HG03025 (cell line): ENCODE results near the gene LIX1L.

Experiments
- ATAC-seq: cut with Tn5 transposase; IDR thresholded peaks from one replicate; pipeline ENCODE4 v1.9.1; 2021; ENCODE audit warnings: mild to moderate bottlenecking, moderate library complexity; ENCODE audit not compliant: unreplicated experiment, low FRiP score

LIX1L gene

GRCh38 chr1:145964328-145965118, 6.7 kb upstream of the LIX1L start, which contains the start of the genes ANKRD34A and POLR3GL:
Gene ANKRD34A, minus strand, starts transcription at chr1:145964575. Its CDS starts 2,816 bp downstream, at chr1:145961759.
Gene POLR3GL, plus strand, starts transcription at chr1:145964690. Its CDS starts 10,176 bp downstream, at chr1:145974866.
- peak; percentile 76 for ATAC-seq

GRCh38 chr1:145963265-145964019, 5.6 kb upstream of the LIX1L start:
- no peak for ATAC-seq

GRCh38 chr1:145962157-145963102, 4.6 kb upstream of the LIX1L start:
- ATAC-seq: no peak

GRCh38 chr1:145961425-145962156, 3.8 kb upstream of the LIX1L start:
- ATAC-seq: no peak

- no peak for ATAC-seq
Measured at GRCh38 chr1:145961109-145961424, 3.2 kb upstream of the LIX1L start.

- ATAC-seq: no peak
Measured at GRCh38 chr1:145960468-145961108, 2.8 kb upstream of the LIX1L start.

- ATAC-seq: no peak
Measured at GRCh38 chr1:145959957-145960467, 2.2 kb upstream of the LIX1L start.

- ATAC-seq: no peak
Measured at GRCh38 chr1:145959333-145959732, 1.5 kb upstream of the LIX1L start.

- no peak for ATAC-seq
Measured at GRCh38 chr1:145958734-145959133, 917 bp upstream of the LIX1L start.

GRCh38 chr1:145956781-145957442, 905 bp downstream of the LIX1L start:
- no peak for ATAC-seq

- ATAC-seq: no peak
Measured at GRCh38 chr1:145956361-145956760, 1.5 kb downstream of the LIX1L start.

GRCh38 chr1:145955436-145955835, 2.4 kb downstream of the LIX1L start:
- no peak for ATAC-seq

GRCh38 chr1:145953861-145954260, 4.0 kb downstream of the LIX1L start:
- no peak for ATAC-seq

GRCh38 chr1:145952903-145953302, 4.9 kb downstream of the LIX1L start:
- ATAC-seq: no peak

GRCh38 chr1:145951526-145951925, 6.3 kb downstream of the LIX1L start:
- no peak for ATAC-seq

- no peak for ATAC-seq
Measured at GRCh38 chr1:145949219-145949618, 8.6 kb downstream of the LIX1L start.

- ATAC-seq: no peak
Measured at GRCh38 chr1:145947551-145947950, 10.3 kb downstream of the LIX1L start.

- ATAC-seq: no peak
Measured at GRCh38 chr1:145946477-145946986, 11.3 kb downstream of the LIX1L start.

- ATAC-seq: no peak
Measured at GRCh38 chr1:145944532-145944931, 13.3 kb downstream of the LIX1L start.
